ENCODE data around the gene FCRL6.

DNA sequence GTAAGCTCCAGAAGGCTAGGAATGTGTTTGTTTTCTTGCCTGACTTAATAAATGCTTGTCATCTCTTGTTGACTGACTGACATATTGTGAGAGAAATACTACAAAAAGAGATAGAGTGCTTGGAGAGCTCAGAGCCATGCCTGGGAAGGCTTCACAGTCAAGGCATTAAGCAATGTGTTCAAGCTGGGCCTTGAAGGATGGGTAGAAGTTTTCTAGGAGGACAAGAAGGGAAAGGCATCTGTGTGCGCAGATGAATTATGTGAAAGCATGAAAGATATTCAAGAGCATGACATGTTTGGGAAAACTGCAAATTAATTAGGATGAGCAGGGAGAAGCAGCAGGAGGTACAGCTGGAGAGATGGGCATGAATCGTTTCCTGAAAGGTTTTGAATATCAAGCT is 30.1 kb downstream of the FCRL6 start:
- TF ChIP-seq, protein P1, sequence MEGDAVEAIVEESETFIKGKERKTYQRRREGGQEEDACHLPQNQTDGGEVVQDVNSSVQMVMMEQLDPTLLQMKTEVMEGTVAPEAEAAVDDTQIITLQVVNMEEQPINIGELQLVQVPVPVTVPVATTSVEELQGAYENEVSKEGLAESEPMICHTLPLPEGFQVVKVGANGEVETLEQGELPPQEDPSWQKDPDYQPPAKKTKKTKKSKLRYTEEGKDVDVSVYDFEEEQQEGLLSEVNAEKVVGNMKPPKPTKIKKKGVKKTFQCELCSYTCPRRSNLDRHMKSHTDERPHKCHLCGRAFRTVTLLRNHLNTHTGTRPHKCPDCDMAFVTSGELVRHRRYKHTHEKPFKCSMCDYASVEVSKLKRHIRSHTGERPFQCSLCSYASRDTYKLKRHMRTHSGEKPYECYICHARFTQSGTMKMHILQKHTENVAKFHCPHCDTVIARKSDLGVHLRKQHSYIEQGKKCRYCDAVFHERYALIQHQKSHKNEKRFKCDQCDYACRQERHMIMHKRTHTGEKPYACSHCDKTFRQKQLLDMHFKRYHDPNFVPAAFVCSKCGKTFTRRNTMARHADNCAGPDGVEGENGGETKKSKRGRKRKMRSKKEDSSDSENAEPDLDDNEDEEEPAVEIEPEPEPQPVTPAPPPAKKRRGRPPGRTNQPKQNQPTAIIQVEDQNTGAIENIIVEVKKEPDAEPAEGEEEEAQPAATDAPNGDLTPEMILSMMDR (IDR thresholded peaks at IDR 0.05 in 4 of 5, conservative IDR thresholded peaks at IDR 0.05 in 1 of 5): no peak
- no peak for TF ChIP-seq POLR2A (IDR thresholded peaks at IDR 0.05)
